GM21423 (cell line): Measurements from ENCODE around the gene CCDC63.
A peak's percentile ranks its signal among the peaks of the same experiment; 100 is the strongest.

Experiments used
- ATAC-seq: cut with Tn5 transposase; IDR thresholded peaks from one replicate; pipeline ENCODE4 v1.9.1; 2021; ENCODE audit warnings: mild to moderate bottlenecking, moderate library complexity; ENCODE audit not compliant: unreplicated experiment

The CCDC63 gene

DNA sequence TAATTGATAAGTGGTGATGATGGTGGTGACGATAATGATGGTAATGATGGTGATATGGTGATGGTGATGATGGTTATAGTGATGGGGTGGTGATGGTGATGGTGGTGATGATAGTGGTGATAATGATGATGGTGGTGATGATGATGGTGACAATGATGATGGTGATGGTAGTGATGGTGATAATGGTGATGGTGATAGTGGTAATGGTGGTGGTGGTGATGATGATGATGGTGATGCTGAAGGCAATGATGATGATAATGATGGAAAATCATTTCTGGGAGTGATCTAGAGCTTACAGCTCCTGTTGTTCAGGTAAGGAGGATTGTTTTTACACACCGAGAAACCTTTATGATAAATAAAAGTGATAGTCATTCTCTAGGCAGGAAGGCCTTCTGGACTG lies 33.9 kb downstream of the CCDC63 start:
- no peak for ATAC-seq

DNA sequence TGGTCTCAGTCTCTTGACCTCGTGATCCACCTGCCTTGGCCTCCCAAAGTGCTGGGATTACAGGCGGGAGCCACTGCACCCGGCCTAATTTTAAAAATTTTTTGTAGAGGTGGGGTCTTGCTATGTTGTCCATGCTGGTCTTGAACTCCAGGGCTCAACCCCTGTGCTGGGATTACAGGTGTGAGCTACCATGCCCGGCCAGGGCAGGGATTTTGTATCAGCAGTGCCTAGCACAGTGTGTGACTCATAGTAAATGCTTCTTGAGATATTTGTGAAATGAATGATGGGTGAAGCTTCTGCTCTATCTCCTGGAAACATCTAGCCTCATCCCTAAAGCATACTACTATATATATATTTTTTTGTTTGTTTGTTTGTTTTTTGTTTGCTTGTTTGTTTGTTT lies 36.5 kb downstream of the CCDC63 start:
- no peak for ATAC-seq

DNA sequence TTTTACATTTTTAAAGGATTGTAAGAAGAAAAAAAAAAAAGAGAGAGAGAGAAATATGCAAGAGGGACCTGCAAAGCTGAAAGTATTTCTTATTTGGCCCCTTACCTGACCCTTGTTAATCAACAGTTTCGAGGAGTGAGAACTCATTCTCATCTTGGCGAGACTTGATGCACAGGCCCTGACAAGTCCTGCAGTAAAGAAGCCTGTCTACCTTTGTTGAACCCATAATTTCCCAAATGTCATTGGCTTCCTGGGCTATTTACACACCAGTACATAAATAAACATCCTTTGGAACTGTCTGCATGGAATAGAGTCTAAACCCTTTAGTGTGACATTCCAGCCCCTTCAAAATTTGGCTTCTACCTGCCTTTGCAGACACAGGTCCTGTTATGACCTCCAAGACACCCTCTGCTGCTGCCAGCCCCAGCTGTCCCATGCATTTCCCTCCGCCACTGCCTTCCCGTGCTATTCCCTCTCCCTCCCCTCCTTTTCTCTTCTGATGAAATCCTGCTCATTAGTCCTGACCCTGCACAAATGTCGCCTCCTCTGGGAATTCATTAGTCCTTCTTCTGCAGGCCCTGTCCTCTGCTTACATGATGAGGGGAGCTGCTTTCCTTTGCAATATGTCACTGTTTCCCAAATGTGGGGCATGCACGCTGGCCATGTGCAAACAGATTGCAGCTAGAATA lies 38.5 kb downstream of the CCDC63 start:
- no peak for ATAC-seq

DNA sequence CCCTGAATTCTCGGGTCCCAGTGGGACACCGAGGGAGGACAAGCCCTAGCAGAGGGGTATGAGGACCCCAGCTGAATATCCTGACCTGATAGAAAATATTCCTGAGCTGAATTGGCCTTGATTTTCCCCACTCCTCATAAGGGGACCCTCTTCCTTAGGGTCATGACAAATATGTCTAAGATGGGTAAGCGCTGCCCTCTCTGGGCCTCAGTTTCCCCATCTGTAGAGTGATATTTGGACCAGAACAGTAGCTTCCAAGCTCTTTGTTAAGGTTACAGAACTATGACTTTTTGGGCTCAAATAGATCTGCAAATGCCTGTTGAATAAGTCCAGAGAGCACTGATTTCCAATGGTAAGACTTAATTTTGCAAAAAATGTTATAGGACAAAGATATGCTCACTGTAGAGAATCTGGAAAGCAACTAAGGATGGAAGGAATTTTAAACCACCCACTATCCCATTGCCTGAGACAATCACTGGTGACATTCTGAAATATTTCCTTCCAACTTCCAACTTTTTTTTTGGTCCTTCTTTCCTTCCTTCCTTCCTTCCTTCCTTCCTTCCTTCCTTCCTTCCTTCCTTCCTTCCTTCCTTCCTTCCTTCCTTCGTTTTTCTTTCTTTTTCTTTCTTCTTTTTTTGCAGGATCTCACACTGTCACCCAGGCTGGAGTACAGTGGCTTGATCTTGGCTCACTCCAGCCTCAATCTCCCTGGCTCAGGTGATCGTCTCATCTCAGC lies 41.6 kb downstream of the CCDC63 start:
- ATAC-seq: no peak

DNA sequence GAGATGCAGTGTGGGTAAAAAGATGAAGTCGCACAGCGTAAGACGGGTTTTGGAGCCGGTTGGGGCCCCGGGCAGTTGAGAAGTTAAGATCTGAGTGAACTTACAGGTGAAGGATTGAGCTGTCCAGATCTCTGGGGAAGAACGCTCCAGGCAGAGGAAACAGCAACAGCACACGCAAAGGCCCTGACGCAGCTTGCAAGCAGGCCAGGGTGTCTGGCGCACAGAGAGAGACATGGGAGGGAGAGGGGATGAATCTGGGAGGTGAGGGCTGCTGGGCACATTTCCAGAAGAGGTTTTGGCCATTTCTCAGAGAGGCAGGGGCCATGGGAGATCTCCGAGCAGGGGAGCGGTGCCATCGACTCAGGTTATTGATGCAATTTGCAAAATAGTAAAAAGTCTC lies 42.6 kb downstream of the CCDC63 start:
- ATAC-seq: no peak

DNA sequence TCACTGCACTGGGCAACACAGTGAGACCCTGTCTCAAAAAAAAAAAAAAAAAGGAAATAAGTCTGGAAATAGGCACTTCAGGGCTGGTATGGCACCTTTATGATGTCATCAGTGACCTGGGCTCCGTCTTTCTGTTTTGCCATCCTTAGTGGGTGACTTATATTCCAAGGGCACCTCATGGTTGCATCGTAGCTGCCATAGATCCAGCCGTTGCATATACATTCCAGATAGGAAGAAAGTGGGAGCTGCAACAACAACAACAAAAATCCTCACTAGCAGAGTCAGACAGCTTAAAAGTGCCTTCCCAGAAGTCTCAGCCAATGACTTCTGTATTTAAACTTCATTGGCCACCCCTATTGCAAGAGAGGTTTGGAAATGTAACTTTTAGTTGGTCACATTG lies 47.2 kb downstream of the CCDC63 start:
- no peak for ATAC-seq

DNA sequence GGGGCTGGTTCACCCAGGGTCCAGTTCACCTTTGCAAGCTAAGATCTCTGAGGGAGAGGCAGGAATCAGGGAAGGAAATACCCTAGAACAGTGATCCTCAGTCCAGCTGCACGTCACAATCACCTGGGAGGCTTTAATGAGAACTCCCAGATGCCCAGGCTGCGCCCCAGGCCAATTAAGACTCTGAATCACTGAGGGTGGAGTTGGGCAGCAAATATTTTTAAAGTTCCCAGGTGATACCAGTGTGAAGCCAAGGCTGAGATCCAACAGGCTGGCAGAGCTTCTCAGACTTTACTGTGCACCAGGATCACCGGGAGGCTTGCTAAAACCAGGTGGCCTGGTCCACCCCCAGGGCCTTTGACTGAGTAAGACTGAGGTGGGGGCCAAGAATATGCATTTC lies 49.8 kb downstream of the CCDC63 start:
- ATAC-seq: no peak

DNA sequence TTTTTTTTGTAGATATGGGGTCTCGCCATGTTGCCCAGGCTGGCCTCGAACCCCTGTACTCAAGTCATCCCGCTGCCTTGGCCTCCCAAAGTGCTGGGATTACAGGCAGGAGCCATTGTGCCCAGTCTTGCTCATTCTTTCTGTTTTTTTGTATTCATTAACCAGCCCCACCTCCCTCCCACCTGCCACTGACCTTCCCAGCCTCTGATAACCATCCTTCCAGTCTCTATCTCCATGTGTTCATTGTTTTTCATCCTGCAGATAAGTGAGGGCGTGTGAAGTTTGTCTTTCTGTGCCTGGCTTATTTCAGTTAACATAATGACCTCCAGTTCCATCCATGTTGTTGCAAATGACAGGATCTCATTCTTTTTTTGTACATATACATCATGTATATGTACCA lies 54.6 kb downstream of the CCDC63 start:
- ATAC-seq: no peak

DNA sequence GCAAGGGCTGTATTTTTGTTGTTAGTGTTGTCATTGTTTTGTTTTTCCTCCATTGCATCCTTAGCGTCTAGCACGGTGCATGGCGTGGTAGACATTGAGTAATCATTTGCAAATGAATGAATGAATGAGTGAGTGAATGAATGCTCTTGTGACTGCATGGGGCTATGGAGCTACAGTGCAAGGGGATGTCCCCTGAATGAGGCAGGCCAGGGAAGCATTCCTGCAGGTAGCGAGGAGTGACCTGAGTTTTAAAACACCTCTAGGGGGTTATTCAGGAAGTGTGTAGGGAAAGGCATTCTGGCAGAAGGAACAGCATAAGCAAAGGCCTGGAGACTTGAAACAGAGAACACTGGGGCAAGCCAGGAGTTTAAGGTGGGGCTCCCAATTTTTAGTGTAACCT lies 56.7 kb downstream of the CCDC63 start:
- ATAC-seq: no peak

DNA sequence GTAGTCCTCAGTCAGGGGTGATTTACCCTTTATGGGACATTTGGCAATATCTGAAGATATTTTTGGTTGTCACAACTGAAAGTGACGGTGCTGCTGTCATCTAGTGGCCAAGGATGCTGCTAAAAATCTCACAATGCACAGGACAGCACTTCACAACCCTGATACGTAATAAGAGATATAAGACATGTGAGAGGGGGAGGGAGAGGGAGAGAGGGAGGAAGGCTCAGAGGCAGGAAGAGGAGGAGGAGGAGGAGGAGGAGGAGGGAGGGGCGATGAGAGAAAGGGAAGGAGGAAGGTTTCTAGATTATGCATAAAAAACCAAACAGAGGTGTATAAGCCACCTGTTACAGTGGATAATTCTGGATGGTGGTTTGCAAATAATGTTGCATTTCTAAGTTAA lies 59.3 kb downstream of the CCDC63 start:
- ATAC-seq: no peak

DNA sequence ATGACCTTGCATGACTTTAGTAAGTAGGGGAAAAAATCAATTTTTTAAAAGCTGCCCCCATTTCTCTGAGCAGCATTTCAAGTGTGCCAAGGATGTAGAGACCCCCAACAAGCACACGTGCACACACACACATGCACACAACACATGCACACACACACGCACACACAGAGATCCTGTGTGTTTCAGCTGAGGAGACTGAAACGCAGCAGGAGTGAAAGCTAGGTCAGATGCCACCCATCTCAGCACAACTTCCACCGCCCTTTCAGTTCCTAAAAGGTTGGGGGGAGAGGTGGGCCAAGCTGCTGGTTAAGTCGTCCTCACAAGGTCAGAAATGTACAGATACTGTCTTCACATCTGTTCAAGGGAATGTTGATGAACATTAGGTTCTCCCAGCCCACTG lies 59.7 kb downstream of the CCDC63 start:
- no peak for ATAC-seq

DNA sequence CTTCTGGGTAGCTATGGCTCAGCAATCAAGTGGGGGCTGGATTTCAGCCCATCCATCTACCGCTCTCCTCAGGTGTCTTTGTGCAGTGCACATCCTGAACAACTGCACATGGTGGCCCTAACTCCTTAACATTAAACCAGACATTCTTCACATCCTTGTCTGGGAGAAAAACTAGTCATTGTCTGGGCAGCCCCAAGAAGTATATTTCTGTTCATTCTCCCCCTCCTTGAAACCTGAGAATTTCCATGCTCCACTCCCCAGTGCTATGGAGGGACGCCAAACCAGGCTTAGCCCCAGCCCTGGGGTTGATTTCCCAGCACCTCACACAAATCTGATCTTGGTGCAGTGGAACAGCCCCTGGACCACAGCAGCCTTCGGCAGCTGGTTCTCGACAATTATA lies 60.2 kb downstream of the CCDC63 start:
- ATAC-seq: no peak

DNA sequence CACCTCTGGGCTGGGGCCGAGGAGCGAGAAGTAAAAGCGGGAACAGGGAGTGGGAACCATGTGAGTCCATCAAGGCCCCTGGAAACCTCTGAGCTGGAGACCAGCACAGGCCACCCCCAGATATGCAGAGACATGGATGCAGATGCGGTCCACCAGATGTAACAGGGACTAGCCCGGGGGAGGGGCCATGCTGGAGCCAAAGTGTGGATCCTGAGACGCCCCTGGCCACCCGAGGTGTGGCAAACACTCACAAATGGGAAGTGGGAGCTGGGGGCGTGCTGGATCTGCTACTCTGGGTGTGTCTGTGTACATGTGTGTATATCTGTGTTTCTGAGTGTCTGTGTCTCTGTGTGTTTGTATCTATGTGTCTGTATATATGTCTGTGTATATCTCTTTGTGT lies 60.8 kb downstream of the CCDC63 start:
- no peak for ATAC-seq

DNA sequence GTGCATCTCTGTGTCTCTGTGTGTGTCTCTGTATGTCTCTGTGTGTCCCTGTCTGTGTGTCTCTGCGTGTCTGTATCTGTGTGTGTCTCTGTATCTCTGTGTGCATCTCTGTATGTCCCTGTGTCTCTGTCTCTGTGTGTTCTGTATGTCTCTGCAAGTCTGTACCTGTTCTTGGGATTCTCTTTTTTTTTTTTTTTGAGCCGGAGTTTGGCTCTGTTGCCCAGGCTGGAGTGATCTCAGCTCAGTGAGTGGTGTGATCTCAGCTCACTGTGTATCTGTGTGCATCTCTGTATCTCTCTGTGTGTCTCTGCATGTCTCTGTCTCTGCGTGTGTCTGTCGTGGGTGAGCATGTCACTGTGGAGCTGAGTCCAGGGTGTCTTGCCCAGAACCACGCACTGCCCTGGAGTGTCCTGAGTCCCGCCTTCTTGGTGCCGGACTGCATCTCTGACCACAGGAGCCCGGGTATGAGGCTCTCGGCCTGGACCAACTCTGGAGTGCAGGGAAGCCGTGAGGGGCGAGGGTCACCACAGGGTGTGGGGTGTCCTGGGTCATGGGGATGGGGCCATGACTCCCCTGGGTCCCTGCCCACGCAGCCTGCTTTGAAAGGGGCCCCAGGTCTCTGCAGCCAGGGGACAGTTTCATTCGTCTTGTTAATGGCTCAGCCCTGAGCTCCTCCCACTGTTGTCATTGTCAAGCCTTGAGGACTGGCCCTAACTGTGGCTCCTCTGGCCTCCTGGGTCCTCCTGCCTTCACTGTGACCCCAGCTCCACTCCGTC lies 61.8 kb downstream of the CCDC63 start:
- no peak for ATAC-seq

DNA sequence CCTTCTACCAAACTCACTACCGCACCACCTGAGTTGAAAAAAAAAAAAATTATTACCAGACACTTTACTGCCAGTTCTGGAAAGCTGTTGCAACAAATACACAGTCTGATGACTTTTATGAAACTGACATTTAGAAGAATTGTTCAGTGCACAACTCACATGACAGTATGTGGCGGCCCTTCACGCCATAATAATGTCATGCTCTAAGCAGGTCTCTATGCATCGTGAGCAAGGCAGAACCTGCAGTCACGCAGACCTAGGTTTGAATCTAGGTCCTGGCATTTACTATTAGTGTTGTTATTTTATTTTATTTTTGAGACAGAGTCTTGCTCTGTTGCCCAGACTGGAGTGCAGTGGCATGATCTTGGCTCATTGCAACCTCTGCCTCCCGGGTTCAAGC lies 65.5 kb downstream of the CCDC63 start:
- no peak for ATAC-seq

DNA sequence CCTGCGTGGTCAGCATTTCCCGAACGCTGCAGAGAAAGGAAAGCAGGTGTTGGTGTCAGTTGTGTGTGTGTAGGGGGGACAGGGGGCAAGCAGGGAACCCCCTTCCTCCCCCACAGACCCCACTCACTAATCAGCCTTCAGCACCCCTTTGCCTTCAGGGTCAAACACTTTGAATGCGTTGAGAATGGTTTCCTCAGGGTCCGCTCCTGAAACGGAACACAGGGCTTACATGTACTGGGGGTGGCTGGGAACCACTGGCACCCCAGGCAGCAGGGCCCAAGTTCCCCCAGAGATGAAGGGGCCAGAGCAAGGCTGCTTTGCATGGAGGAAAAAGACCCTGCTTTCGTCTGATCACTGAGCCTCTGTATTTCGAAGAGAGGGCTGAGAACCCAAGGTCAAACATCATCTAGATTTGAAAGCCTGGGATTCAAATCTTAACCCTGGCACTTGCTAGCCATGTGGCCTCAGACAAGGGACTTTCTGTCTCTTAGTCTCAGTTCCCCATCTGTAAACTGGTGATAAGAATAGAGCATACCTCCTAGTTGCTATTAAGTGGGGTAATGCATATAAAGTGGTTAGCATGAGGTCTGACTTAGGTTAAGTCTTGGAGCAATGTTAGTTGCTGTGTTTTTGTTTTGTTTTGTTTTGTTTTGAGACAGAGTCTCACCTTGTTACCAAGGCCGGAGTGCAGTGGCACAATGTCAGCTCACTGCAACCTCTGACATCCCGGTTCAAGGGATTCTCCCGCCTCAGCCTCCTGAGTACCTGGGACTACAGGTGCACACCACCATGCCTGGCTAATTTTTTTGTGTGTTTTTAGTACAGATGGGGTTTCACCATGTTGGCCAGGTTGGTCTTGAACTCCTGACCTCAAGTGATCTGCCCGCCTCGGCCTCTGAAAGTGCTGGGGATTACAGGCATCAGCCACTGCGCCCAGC lies 66.6 kb downstream of the CCDC63 start:
- peak; percentile 97 for ATAC-seq

DNA sequence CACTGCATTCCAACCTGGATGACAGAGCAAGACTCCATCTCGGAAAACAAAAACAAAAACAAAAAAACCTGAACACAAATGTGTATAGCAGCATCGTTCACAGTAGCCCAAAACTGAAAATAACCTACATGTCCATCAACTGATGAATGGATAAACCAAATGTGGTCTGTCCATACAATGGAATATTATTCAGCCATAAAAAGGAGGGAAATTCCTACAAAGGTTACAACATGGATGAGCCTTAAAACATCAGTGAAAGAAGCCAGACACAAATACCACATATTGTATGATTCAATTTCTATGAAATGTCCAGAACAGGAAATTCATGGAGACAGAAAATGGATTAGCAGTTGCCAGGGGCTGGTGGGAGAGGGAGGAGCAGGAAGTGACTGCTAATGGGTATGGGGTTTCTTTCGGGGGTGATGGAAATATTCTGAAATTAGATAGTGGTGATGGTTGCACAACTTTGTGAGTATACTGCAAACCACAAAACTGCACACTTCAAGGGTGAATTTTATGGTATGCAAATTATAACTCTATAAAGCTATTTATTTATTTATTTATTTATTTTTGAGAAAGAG lies 69.6 kb downstream of the CCDC63 start:
- no peak for ATAC-seq

DNA sequence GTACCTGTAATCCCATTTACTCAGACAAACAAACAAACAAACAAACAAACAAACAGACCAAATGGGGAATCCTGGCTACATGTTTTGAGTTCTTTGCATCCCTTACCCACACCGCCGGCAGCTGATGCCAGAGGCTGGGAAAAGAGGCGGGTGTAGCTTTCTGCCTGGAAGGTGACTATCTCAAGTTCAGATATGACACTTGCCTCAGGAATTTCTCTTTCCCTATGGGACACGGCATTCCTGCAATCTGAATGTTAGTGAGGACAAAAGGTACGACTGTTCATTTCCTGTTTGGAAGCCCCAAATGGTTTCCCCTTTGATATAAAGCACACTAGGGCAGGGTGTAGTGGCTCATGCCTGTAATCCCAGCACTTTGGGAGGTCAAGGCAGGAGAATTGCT lies 70.7 kb downstream of the CCDC63 start:
- ATAC-seq: no peak

DNA sequence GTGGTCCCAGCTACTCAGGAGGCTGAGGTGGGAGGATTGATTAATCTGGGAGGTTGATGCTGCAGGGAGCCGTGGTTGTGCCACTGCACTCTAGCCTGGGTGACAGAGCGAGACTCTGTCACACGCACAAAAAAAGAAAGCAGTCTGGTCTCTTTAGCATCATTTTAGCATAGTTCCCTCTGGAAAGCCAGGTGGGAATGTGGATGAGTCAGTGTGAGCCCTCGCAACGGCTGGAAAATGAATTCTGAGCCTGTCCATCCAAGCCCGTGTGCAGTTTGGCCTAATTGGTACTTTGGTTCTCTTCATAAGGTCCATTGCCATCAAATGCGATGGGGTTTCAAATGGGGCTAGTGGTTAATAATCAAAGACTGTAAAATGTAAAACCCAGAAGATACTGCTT lies 71.2 kb downstream of the CCDC63 start:
- ATAC-seq: no peak

DNA sequence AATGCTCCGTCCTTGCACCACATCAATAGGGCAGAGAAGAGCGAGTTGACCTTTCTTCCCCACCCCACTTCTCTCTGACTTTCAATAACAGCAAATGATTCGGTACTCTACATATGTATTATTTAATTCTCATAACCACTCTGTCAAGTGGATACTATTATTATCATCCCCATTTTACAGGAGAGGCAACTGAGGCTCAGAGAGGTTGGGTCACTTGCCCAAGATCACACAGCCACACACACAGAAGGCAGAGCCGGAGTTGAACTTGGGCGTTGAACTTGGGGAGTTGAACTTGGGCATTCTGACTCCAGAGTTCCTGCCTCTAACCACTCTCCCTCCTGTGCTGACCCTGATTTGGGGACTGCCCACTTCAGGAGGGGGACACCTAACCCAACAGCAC lies 72.9 kb downstream of the CCDC63 start:
- ATAC-seq: no peak
